ENCODE results near the gene CEMIP2.

DNA sequence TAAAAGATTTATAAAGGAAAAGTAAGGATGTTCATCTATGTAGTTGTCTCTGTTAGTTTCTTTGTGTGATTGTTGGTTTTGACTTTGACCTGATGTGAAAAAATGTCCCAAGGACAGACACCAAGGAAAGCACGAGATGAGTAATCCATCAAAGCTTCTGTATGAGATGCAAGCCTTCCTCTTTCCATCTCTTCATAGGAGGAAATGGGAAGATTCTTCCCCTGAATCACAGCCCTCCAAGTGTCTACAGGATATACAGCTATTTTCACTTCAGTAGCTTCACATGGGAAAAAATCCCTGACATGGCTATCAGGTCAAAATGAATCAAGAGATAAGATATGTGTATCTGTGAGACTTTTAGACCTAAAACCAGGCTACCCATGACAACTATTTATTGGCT lies 29.0 kb upstream of the CEMIP2 start:
- no peak for TF ChIP-seq PHB2 (IDR thresholded peaks at IDR 0.05; ENCODE audit: partially characterized antibody)
- TF ChIP-seq ZFX (CRISPR knock-in tag; IDR thresholded peaks at IDR 0.05; ENCODE audit: low read depth), result no peak
- TF ChIP-seq, protein P1, sequence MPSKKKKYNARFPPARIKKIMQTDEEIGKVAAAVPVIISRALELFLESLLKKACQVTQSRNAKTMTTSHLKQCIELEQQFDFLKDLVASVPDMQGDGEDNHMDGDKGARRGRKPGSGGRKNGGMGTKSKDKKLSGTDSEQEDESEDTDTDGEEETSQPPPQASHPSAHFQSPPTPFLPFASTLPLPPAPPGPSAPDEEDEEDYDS (CRISPR knock-in tag; IDR thresholded peaks at IDR 0.05), result no peak
